GM19240 (cell line): ENCODE data around the gene MBNL2.

Experiments
- DNase-seq: peaks from one replicate; pipeline ENCODE4 v3.0.0; 2011; ENCODE audit warnings: low spot score; ENCODE audit not compliant: insufficient read length

The MBNL2 gene

DNA sequence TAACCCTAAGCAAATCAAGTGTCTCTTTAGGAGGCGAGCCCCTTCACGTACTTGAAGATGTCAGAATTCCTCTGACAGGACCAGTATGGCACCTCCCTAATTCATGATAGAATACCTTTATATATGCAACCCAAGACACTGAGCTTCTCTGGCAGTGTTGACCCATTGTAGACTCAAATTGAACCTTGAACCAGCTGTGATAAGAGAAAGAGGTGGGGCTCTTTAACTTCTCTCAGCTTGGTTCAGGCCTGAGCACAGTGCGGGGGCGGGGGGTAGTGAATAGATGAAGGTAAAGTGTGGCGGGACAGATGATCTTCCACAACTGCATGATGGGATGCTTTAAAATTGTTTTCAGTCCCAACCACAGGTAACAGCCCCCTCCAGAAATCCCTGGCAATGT is 12.1 kb downstream of the MBNL2 start:
- no peak for DNase-seq

DNA sequence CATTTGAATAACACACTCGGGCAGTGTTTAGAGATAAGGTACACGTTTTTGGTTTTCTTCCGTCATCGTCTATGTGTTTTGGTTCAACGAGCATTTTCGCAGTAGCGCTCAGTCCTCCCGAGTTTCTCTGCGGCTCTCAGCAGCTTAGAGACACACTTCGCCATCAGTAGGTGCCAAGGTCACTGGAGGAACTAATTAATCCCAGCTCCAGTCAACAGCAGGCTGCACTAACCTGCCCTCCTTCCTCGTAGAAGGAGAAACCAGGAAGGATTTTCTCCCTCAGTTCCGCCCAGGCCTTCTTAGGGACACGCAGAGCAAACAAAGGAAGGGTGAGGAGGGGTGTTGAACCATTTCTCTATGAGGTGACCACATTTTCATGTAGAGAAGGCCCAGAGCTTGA is 12.6 kb downstream of the MBNL2 start:
- no peak for DNase-seq

DNA sequence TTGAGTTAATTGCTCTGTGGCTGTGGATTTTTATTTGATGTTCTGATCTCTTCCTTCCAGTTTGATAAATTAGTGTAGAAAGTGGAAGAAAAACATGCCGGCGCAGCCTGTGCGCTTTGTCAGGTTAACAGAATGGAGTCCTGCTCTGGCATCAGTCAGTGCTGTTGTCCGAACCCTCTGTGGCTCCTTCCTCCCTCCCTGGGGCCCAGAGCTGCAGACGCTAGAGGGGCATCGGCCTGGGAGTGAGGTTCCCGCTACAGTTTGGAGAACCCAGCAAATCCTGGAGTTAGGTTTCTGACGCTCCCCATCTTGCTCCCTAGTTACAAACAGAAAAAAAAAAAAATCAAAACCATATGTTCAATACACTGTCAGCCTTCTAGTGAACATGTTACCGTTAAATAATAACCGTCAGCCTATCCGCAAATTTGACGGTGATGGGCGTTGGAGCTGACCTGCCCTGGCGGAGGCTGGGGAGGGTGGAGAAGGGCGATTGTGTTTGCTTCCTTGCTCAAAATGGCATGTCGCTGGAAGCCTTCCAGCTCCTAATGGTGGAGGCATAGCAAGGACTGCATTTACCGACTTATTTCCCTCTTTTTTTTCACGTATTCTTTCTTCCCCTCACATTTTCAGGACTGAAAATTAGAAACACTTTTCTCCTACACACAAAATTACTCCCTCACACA is 13.6 kb downstream of the MBNL2 start:
- DNase-seq, result no peak

DNA sequence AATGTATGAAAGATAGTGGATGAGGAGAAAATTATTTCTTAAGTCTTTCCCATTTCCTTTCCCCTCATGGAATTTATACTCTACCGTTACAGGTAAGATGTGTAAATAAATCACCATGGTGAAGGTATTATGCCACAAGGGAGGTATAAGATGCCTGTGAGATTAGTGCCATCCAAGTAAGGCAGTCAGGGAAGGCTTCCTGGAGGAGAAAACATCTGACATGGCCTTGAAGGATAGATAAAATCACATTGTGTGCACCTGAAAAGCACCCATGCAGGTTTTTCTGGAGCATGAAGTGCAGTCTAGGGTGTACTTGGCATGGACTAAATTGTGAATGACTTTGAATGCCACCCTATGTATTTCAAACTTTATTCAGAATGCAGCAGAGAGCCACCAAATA is 15.3 kb downstream of the MBNL2 start:
- no peak for DNase-seq

DNA sequence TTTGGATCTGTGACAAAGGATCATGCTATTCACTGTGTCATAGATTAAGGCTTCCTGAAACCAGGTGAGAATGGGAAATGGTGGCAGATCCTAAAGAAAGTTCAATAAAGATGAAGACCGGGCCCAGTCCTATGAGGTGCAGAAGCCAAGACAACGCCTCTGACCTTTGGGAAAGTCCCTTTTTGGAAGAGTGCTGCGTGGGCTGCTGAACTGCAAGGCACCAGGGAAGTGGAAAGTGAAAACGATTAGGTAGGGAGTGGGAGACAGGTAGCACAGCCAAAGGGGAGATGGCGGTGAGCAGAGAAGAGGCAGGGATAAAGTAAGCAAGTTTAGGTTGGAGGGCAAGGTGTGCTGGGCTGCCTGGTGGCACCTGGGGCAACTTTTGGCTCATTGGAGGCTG is 16.3 kb downstream of the MBNL2 start:
- no peak for DNase-seq

DNA sequence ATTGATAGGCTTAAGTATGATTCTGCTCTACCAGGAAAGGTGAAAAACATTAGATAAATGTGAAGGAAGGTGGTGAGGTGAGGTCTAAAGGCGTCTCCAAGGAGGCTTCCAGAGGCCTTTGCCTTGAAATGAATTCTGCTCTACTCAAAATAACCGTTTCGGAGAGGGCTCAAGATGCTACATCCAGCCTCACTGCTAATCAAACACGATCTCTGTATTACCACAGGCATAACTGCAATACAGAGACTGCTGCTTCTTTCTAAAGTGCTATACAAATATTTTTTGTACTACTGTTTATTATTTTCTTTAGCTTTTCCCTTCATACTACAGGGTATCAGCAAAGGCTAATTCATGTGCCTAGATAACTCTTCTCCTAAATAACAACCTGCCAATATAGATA is 16.8 kb downstream of the MBNL2 start:
- no peak for DNase-seq

DNA sequence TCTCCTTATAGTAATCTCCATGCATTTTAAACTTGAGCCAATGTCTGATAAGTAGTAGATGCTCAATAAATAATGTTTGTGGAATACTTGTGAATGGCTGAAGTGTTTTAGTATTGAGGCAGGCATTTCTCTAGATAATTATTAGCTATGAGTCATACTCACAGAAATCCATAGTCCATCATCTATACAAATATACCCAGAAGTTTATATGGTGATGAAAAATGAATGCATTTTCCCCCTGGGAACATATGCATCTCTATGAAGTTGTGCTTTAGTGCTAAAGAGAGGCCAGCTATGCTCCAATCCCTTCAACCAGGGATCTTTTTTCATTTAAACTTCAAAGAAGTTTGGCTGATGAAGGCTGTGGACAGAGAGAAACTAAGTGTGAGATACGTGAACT is 17.2 kb downstream of the MBNL2 start:
- no peak for DNase-seq

DNA sequence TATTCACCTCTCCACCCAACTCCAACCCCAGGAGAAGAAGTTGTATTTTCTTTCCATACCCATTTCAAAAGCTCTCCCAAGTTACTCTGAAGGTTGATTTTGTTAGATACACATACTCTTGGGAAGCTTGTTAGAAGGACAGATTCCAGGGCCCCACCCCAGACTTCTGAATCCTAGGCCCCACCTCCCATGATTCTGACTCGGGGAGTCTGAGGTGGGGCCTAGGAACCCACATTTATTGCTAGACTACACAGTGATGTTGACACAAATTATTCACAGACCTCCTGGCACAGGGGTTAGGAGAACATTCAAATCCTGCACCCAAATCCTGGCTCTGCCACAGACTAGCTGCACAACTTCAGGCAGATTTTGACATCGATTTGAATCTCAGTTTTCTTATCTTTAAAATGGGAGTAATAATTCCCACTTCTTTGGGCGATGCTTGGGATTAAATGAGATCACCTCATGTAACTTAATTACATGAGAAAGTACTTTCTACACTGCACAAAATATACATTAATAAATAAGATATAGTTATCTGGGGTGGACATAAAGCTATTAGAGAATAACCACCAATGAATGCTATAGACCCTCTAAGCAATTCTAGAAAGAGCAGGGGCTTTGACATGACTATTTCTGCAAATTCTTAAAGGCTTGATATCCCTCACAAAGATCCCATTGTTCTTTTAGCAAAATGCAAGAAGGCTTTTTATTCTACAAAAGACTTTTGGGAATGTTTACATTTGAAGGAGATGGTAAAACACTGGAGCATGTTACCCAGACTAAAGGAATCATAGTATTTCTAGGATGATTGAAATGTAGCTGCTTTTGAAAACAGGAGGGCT is 18.0 kb downstream of the MBNL2 start:
- DNase-seq, result no peak

DNA sequence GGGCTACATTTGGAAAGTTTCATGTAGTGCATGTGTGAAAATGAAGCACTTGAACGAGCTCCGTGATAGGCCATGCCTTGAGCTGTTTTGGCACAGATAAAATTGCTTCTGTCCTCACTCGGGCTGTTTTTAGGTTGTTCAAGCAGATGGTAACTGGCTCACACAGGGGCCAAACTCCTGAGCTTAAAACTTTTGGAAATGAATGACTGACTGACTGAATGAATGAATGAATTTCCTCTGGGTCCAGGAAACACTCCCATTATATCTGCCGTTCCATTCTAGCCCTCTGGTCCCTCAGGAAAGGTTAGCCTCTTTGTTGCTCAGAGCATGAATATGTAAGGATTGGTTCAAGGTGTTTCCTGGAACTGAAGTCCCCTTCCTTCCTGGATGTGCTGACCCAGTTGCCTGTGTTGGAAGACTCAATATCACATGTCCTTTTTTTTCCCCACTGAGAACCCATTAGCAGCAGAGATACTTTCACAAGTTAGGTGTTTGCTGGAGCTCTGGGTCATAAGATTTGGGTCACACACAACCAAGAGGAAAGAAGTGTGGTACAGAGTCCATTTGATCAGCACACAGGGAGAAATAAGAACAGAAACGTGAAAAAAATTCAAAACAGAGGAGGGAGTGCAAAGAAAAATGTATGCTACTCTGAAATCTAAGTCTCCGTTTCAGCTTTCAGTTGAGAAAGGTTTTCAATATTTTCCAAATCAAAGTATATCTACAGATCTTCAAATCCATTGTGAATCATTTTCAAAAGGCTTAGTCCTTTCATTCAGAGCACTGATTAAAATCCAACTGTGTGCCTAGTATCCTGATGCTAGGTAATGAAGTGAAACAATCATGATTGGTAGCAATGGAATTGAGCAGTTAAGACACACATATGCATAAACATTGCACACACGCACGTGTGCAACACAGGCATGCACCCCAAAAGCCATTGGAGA is 18.9 kb downstream of the MBNL2 start:
- DNase-seq, result no peak

DNA sequence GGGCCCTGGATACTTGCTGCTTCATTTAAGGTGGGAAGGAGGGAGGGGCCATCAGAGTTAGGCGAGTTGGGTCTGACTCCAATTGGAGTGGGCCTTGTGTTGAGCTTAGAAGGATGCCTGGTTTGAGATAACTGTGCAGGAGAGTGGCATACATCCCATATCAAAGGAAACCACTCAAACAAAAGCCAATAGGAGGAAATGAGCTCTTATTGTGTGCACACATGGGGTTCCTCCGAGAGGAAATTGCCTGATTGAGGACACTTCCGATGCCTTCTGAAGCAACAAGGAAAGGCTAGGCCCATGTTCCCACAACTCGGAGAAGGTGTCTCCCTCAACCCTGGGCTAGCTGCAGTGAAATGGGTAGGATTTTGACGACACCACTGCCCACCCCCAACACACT is 19.6 kb downstream of the MBNL2 start:
- no peak for DNase-seq

DNA sequence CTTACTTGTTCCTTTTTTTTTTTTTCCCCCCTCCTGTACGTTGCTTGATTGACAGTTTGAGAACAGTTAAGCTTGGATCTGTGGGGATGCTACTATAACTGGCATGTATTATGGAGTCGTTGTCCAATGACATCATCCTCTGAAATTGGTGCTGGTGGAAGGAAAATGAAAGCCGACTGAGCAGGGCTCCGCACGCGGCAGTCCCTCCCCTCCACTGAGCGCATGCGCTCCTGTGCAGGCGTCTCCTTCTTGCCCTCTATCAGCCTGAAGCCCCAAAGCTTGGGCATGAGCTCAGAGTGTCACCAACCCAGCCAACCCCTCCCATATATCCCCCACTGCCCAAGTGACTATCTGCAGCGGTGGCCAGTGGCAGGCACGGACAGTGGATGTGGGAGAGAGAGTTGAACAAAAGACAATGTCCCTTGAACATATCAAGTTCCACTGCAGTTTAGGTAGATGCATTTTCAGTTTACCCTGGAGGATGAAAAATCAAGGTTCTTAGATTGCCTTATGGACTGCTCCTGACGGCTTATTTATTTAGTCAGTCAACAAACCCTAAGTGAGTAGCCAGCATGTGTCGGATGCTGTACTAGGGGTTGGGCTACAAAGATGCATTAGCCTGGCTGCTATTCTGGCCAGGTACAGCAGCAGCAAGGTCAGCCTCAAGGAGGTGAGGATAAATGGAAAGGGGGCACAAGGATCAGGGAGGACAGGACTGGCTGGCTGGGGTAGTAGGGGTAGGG is 20.8 kb downstream of the MBNL2 start:
- DNase-seq, result no peak

DNA sequence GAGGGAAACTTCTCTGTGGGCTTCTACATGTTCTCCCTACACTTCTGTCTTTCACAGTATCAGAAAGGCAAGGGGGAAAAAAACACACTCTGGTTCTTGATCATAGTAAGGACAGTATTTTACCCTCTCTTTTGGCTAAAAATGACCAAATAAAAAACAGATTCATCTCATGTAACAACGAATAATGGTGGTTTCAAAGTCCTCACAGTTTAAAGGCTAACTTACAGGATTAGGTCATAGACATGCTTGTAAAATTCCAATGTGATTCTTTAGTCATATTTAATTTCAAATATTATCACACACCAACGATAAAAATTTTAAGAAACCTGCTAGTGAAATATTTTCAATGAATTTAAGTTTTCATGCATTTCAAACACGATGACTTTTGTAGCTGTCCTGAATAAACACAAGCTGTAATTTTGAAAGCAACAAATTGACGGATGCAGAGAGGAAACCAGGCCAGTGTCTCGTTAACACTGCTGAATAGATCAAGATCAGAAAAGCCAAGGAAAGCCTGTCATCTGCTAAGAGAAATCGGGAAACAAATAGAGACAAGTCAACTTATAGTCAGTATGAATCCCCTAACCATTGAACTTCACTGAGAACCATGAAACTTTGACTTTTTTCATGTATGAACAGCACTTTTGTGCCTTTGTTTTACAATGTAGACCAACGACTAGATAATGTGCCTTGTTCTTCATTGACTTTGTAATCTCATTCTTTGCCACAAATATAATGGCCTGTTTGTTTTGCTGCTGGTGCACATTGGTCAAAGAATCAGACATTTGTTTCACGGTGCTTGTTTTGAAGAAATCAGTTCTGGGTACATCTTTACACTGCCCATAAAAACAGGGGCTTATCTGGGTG is 22.0 kb downstream of the MBNL2 start:
- no peak for DNase-seq

DNA sequence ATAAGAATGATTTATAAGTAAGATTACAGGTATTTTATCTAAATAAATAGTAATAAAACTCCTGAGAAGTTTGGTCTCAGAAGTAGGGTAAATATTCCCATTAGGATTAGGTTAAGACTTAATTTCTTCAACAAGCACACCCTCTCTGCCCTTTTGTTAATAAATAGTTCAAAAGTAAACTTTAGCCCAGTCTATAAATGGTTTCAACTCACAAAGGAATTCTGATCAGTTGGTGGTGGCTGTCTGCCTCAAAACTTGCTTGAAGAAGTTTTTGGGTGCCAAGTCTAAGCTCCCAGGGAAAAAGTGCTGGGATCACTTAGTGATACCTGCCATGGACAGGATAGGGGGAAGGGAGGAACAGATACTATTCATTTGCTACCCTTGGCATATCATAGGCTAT is 22.9 kb downstream of the MBNL2 start:
- no peak for DNase-seq

DNA sequence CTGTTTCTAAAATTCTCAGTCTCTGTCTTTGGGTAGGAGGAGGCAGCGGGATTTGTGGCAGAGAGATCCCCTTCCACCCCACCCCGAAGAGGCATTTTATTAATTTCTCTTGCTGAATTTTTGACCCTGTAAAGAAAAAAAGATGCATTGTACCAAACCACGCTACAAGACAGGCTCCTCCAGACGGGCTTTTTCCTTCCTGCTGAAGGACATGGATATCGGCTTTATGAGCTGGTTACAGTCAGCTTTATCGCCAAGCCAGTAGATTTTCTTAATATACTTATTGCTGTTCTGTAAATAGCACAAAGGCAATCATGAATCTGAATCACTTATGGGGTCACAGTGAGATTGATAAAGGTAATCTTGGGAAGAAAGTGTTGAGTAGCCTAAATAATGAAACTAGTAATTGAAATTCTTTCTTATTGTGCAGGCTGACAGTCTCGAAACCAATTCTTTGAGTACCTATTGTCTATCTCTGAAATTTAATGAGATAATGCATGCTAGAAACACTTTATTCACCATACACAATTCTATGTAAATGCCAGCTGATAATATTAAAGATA is 24.5 kb downstream of the MBNL2 start:
- DNase-seq, result no peak

DNA sequence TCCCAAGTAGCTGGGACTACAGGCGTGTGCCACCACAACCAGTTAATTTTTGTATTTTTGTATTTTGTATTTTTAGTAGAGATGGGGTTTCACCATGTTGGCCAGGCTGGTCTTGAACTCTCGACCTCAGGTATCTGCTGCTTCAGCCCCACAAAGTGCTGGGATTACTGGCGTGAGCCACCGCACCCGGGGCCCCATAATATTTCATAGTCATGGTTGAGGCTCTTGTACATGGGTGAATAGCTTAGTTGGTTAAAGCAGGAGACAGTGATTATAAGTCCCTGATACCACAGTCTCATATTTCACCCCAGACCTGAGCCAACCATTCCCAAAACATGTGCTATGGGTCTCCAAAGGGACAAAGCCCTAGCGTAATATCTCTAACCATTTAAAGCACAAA is 26.1 kb downstream of the MBNL2 start:
- DNase-seq, result no peak

DNA sequence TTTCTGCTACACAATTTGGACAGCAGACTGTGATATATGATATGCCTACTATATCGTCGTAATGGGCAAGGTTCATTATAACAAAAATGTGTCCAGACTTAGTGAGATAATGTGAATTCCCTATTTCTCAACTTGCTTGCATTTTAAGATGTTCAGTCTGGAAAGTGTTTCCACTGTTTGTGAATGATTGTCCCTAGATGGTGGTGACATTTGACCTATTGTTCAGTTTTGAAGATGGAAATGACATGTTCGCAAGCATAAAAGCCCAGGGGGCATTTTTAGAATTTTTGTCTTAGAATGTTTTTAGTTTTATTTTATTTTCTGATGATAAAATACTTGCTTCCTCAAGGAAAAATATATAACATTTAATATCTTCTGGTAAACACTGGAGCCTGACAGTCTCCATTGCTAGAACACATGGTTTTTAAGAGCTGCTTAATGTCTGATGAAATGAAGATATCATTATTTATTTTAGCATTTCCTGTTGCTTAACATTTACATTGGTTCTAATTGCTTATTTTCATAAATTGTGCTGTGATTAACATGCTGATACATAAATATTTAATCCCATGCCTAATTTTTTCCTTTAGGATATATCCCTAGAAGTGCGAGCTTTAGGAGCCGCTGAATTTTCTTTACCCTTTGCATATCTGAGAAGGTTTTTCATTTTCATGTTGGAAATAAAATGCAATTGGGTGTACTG is 27.1 kb downstream of the MBNL2 start:
- no peak for DNase-seq

DNA sequence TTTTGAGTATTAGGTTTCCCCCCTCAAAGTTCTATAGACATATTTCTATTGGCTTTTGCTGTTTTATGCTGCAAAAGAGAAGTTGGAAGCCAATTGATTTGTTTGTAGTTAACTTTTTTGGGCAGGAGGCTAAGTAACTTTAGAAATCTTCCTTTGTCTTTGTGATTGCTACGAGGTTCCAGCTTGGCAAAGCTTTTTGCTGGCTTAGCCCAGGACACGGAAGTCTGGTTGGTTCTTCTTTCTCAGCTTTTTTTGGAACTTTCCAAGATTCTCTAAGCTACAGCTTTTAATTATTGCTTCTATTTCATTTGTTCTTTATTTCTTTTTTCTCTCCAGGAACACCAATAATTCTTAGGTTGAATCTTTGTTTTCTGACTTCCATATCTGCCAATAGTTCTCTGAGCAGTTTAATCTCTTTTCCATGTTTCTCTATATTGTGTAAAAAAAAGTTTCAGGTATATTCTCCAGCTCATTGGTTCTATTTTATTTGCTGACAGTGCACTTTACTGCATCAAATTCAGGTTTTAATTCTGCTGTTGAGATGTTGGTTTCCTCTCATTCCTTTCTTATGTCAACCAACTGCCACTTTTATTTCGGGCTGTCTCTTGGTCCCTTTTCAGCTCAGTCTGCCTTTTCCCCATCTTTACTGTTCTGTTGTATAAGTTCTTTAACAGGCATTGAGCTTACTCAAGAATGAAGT is 27.8 kb downstream of the MBNL2 start:
- no peak for DNase-seq

DNA sequence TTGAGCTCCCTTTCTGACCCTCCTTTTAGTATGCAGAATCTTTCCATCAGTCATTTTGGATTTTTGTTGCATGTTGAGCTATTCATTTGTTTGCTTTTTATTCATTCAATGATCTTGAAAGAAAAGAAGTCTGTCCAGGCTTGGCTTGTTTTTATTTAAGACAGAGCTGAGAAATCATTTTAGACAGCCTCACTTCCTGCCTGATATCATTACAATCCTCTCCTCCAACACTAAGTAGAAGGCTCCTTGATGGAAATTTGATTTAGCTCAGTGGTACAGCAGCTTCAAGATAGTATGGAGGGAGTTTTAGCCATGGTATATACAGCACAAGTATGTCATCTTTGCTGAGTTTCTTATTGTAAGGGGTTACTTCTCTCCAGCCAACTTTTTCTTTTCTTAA is 28.4 kb downstream of the MBNL2 start:
- no peak for DNase-seq

DNA sequence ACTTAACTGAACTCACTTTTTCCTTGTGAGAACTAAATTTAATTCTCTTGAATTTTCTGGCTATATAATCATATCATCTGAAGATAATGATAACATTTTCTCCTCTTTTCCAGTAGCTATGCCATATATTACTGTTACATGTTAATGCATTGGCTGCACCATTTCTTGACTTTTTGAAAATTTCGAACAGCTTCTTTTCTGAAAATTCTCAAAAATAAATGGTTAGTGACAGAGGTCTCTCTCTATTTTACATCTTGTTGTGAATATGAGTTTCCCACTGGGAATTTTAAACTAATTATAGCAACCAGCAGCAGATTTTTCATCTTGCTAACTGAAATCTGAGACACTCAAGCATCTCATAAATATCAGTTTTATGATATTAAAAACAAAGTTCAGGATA is 30.6 kb downstream of the MBNL2 start:
- DNase-seq, result no peak
